ENCODE results near the gene SERPINB13.

GRCh38 chr18:63603772-63604171 is 16.6 kb downstream of the SERPINB13 start:
- TF ChIP-seq POLR2AphosphoS5 (IDR thresholded peaks at IDR 0.05), result no peak
- no peak for TF ChIP-seq CTCF (IDR thresholded peaks at IDR 0.05)
- no peak for TF ChIP-seq EP300 (IDR thresholded peaks at IDR 0.05)
- no peak for TF ChIP-seq POLR2A (IDR thresholded peaks at IDR 0.05)
